Stimulated activated naive CD4-positive, alpha-beta T cell (primary cell): ENCODE results near the gene A2ML1.
"Not testable (repeated sequence)": the region's sequence is repeated elsewhere in the genome, so short reads cannot be mapped to it uniquely, and the experiment has no call there.

Experiments
- DNase-seq, 6 experiments: peaks; one replicate each; lab custom pipeline; 2025; lab: John Stamatoyannopoulos, UW

The A2ML1 gene

GRCh38 chr12:8855891-8856290 is 33.5 kb downstream of the A2ML1 start:
- no peak for DNase-seq

- not testable (repeated sequence) for DNase-seq
Observed at GRCh38 chr12:8859448-8859847, 37.0 kb downstream of the A2ML1 start.

- peak in 4 of 6 experiments; percentile 1 to 13 (median 4) for DNase-seq
Observed at GRCh38 chr12:8860165-8860961, 37.9 kb downstream of the A2ML1 start.

- no peak for DNase-seq
Observed at GRCh38 chr12:8866429-8866828, 44.0 kb downstream of the A2ML1 start.

- no peak for DNase-seq
Observed at GRCh38 chr12:8867009-8867408, 44.6 kb downstream of the A2ML1 start.

GRCh38 chr12:8867786-8868185 is 45.4 kb downstream of the A2ML1 start:
- no peak for DNase-seq

- DNase-seq: no peak
Observed at GRCh38 chr12:8870586-8870985, 48.2 kb downstream of the A2ML1 start.

- no peak for DNase-seq
Observed at GRCh38 chr12:8871068-8871467, 48.6 kb downstream of the A2ML1 start.

- DNase-seq: no peak
Observed at GRCh38 chr12:8876887-8877286, 54.5 kb downstream of the A2ML1 start.

GRCh38 chr12:8886502-8887284 is 64.3 kb downstream of the A2ML1 start:
- DNase-seq: no peak

- no peak for DNase-seq
Observed at GRCh38 chr12:8887285-8887715, 64.9 kb downstream of the A2ML1 start.

GRCh38 chr12:8890313-8891085 is 68.1 kb downstream of the A2ML1 start:
- DNase-seq: peak; percentile 23 to 80 (median 46)

- no peak for DNase-seq
Observed at GRCh38 chr12:8891976-8892375, 69.6 kb downstream of the A2ML1 start.

GRCh38 chr12:8894378-8894777 is 72.0 kb downstream of the A2ML1 start:
- DNase-seq: no peak

GRCh38 chr12:8894986-8895385 is 72.6 kb downstream of the A2ML1 start:
- no peak for DNase-seq

- DNase-seq: no peak
Observed at GRCh38 chr12:8897081-8897480, 74.7 kb downstream of the A2ML1 start.

- DNase-seq: no peak
Observed at GRCh38 chr12:8899830-8900229, 77.4 kb downstream of the A2ML1 start.

GRCh38 chr12:8902703-8903102 is 80.3 kb downstream of the A2ML1 start:
- DNase-seq: not testable (repeated sequence)

- DNase-seq: no peak
Observed at GRCh38 chr12:8903646-8904045, 81.2 kb downstream of the A2ML1 start.

GRCh38 chr12:8904665-8905064 is 82.2 kb downstream of the A2ML1 start:
- no peak for DNase-seq

- DNase-seq: no peak
Observed at GRCh38 chr12:8905546-8905945, 83.1 kb downstream of the A2ML1 start.
